UCSD-AML1 (cell line): ENCODE measurements around the gene NUAK1.

ENCODE experiments used
- DNase-seq: peaks from one replicate; lab custom pipeline; 2025; ENCODE audit not compliant: unreplicated experiment; lab: John Stamatoyannopoulos, UW

Gene NUAK1

GRCh38 chr12:106113042-106113441, 25.7 kb downstream of the NUAK1 start:
- DNase-seq: no peak

- no peak for DNase-seq
These were observed 26.5 kb downstream of the NUAK1 start for GRCh38 chr12:106112145-106112821.

- no peak for DNase-seq
These were observed 28.0 kb downstream of the NUAK1 start for GRCh38 chr12:106110626-106111300.

- DNase-seq: no peak
These were observed 29.4 kb downstream of the NUAK1 start for GRCh38 chr12:106109168-106109910.

- DNase-seq: no peak
These were observed 30.4 kb downstream of the NUAK1 start for GRCh38 chr12:106108185-106108835.

GRCh38 chr12:106107566-106107965, 31.2 kb downstream of the NUAK1 start:
- DNase-seq: no peak

GRCh38 chr12:106106892-106107291, 31.9 kb downstream of the NUAK1 start:
- no peak for DNase-seq

- DNase-seq: no peak
These were observed 32.6 kb downstream of the NUAK1 start for GRCh38 chr12:106106061-106106566.

GRCh38 chr12:106101803-106102202, 37.0 kb downstream of the NUAK1 start:
- no peak for DNase-seq

- DNase-seq: no peak
These were observed 40.0 kb downstream of the NUAK1 start for GRCh38 chr12:106098691-106099200.

- DNase-seq: no peak
These were observed 41.7 kb downstream of the NUAK1 start for GRCh38 chr12:106097011-106097410.

- DNase-seq: no peak
These were observed 42.4 kb downstream of the NUAK1 start for GRCh38 chr12:106096376-106096775.

GRCh38 chr12:106094304-106094703, 44.5 kb downstream of the NUAK1 start:
- no peak for DNase-seq

GRCh38 chr12:106093246-106093645, 45.5 kb downstream of the NUAK1 start:
- DNase-seq: no peak

GRCh38 chr12:106091446-106091820, 47.3 kb downstream of the NUAK1 start:
- no peak for DNase-seq

- no peak for DNase-seq
These were observed 47.9 kb downstream of the NUAK1 start for GRCh38 chr12:106090591-106091445.

- no peak for DNase-seq
These were observed 48.8 kb downstream of the NUAK1 start for GRCh38 chr12:106089935-106090334.

- DNase-seq: no peak
These were observed 49.8 kb downstream of the NUAK1 start for GRCh38 chr12:106088811-106089485.

GRCh38 chr12:106088246-106088808, 50.4 kb downstream of the NUAK1 start:
- no peak for DNase-seq
